GM12864 (cell line): ENCODE measurements around the gene FAM156A.
"Not testable (repeated sequence)": the region's sequence is repeated elsewhere in the genome, so short reads cannot be mapped to it uniquely, and the experiment has no call there.

ENCODE experiments used
- DNase-seq: peaks from one replicate; pipeline ENCODE4 v3.0.0-alpha.2; 2011; ENCODE audit warnings: low read depth
- H3K4me3 ChIP-seq: 2 replicates; pipeline ENCODE4 v1.5.1; 2011; ENCODE audit warnings: mild to moderate bottlenecking, low read depth, low read length, control low read depth
- CTCF ChIP-seq: IDR thresholded peaks from 2 replicates; pipeline ENCODE4 v1.5.1; 2011; ENCODE audit warnings: low read depth, mild to moderate bottlenecking, moderate library complexity, low read length, control low read depth, inconsistent platforms; ENCODE audit errors: missing control alignments

The FAM156A gene

GRCh38 chrX:52979993-52980392 is 21.7 kb upstream of the FAM156A start:
- TF ChIP-seq CTCF = no peak
- DNase-seq = no peak
- no peak overlapping the region for H3K4me3 ChIP-seq

GRCh38 chrX:52979568-52979967 is 21.2 kb upstream of the FAM156A start:
- H3K4me3 ChIP-seq = no peak overlapping the region
- no peak for TF ChIP-seq CTCF
- DNase-seq = no peak

- no peak for DNase-seq
- no peak overlapping the region for H3K4me3 ChIP-seq
- no peak for TF ChIP-seq CTCF
Observed at GRCh38 chrX:52977953-52978352, 19.6 kb upstream of the FAM156A start.

GRCh38 chrX:52975576-52975975 is 17.3 kb upstream of the FAM156A start:
- not testable (repeated sequence) for H3K4me3 ChIP-seq, DNase-seq

GRCh38 chrX:52974336-52974992 is 16.1 kb upstream of the FAM156A start:
- H3K4me3 ChIP-seq = not testable (repeated sequence)

GRCh38 chrX:52967922-52968321 is 9.6 kb upstream of the FAM156A start:
- not testable (repeated sequence) for DNase-seq, H3K4me3 ChIP-seq

More at GRCh38 chrX:52974336-52974992, 16.1 kb upstream of the FAM156A start:
- not testable (repeated sequence) for DNase-seq

- not testable (repeated sequence) for H3K4me3 ChIP-seq, DNase-seq
Observed at GRCh38 chrX:52966993-52967738, 8.8 kb upstream of the FAM156A start.

- not testable (repeated sequence) for H3K4me3 ChIP-seq, DNase-seq
Observed at GRCh38 chrX:52958961-52959360, 643 bp upstream of the FAM156A start.

GRCh38 chrX:52949884-52950283 is 8.4 kb downstream of the FAM156A start:
- DNase-seq, H3K4me3 ChIP-seq: not testable (repeated sequence)

GRCh38 chrX:52949325-52949724 is 9.0 kb downstream of the FAM156A start:
- H3K4me3 ChIP-seq, DNase-seq: not testable (repeated sequence)

- not testable (repeated sequence) for DNase-seq, H3K4me3 ChIP-seq
Observed at GRCh38 chrX:52948265-52948664, 10.1 kb downstream of the FAM156A start.

- not testable (repeated sequence) for DNase-seq, H3K4me3 ChIP-seq
Observed at GRCh38 chrX:52947501-52947900, 10.8 kb downstream of the FAM156A start.

GRCh38 chrX:52945838-52946494 is 12.4 kb downstream of the FAM156A start:
- not testable (repeated sequence) for DNase-seq, H3K4me3 ChIP-seq

- not testable (repeated sequence) for DNase-seq, H3K4me3 ChIP-seq
Observed at GRCh38 chrX:52941728-52942127, 16.6 kb downstream of the FAM156A start.

- not testable (repeated sequence) for H3K4me3 ChIP-seq, DNase-seq
Observed at GRCh38 chrX:52940704-52941103, 17.6 kb downstream of the FAM156A start.
